ENCODE data around the gene RAD51B.

The RAD51B gene

DNA sequence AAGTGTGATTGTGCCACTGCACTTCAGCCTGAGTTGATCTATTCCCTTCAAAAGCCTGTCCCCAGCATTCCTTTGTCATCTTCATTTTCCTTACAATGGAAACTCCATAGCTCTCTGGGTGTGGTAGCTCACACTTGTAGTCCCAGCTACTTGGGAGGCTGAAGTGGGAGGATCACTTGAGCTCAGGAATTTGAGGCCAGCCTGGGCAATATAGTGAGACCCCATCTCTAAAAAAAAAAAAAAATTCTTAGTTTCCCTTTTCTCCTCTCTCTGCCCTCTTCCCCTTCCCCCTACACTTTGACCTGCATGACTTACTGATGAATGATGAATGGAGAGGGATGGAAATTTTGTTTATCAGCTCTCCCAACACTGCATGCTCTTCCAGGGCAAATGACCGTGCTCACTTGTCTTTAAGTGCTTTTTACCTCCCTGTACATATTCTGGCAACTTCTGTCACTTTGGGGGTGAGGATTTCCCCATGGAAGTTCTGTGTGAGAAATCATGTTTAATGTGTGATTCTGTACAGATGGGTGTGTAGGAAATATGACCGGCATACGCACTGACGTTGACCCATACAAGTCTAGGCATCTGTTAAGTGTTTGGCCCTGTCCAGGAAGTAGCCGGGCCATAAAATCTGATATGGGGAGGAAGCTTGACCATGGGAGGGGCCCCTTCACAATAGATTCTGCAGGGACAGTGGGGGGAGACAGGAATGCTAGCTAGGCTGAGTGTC is 907.9 kb downstream of the RAD51B start:
- no peak for DNase-seq

DNA sequence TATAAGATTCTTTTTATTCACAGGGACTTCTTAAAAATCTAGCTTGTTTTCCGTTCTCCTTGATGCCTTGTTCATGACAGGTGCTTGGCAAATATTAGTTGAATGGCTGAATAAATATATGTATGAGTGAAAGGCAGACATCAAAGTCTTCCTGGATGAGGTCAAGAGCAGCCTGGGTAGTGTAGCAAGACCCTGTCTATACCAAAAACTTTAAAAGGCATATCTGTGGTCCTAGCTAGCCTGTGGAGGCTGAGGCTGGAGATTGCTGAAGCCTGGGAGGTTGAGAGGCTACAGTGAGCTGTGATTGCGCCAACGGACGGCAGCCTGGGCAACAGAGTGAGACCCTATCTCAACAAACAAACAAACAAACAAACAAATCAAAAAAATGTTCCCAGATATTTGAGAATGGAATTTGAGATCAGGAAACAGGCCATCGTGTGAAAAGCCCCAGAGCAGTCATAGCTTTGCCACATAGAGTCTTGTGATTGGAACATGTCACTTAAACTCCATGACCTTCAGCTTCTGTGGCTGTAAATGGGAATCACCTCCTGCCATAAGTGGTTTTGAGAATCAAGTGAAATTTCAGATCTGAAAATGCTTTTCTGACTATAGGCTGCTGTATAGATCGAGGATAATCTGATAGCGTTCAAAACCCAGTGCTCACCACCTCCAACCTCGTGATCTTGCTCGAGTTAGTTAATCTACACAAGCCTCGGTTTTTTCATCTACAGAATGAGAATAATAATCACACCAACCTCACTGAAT is 908.9 kb downstream of the RAD51B start:
- no peak for DNase-seq

DNA sequence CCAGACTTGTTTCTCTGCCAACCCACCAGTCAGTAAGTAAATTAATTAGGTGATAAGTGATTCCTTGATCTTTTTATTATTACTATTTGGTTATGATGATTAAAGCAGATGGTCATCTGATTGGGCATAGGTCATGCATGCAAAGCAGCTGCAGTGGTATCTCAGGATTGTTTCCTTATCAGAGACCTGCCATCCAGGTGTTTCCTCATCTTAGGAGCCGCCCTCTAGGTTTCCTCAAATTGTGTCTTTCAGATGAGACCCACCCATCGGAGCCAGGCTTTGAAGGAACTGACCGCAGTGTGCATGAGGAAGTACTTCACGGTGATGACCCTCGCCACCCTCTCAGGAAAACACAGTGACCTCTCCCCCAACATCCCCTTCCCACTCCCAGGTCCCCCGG is 910.0 kb downstream of the RAD51B start:
- no peak for DNase-seq

DNA sequence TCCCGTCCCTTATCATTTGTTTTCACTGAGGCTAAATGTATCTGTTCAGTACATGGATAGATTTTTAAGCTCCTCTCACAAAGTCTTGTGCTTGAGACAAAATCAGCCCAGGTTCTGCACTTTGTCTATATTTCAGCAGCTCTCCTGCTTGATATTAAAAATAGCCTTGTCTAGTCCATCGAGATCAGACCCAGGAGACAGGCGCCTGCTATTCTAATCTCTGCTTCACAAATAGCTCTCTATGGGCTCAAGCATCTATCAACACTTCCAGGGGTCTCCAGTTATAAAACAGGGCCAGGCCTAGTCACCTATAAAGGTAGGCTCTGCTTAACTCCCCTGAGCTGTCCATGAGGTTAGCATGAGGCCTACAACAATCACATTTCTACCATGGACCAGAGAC is 910.8 kb downstream of the RAD51B start:
- no peak for DNase-seq

DNA sequence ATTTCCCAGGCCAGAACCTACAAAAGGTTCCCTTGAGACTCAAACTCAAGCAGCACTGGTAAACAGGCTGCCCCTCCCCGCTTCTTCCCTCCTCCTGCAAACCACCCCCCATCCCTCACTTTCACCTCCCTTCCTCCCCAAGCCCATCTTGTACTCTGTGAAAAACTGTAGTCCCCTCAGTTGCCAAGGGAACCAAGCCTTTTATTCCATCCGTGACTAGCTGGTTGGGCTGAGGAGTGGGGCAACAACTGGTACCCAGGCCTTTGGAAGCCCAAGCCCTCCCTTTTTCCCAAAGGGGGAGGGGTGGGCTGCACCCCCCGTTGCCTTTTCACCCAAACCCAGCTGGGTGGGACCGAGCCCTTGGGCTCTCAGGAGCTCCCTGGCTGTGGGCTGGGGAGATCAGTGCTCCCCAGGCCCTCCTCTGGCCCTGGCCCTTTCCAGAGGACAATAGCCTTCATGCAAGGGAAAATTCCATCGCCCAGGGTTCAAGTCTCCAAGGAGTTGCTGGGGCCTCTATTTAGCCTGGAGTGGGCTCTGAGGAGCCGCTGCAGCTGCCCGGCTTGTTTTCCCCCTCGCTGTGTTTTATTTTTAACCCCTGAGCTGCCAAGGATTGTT is 911.3 kb downstream of the RAD51B start:
- DNase-seq = no peak

DNA sequence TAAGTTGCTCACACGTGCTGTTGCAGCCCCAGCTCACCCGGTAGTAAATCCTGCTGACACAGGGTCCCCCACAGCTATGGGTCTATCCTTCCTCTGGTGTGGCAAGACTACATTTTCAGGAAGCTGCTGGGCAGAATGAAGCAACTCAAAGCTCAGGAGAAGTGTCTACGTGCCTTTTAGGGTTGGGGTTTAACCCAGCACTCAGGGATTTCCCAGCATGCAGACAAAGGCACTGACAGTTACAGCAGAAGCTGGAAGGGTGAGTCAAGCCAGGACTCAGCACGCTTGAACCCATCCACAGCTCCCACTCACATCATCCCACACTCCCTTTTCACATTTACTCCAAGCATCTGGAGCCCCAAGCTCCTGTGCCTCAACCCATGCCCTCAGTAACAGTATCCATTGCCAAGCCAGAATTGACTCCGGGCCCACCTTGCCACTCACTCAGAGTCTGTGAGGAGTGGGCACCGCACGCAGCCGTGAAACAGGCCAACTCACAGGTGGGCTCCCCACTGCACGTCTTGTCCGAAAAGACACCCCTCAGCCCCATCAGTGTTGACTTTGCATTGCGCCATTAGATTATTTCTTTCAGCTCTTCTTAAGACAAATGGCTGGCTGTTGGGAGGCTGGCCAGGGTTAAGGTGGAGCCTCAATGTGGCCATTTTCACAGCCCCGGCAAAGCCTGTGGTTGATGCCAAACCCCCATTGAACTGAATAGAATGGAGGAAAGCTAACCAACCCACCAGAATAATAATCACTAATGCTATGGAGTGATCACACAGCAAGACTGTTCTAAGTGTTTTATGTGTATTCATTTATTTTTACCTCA is 913.7 kb downstream of the RAD51B start:
- DNase-seq = no peak

DNA sequence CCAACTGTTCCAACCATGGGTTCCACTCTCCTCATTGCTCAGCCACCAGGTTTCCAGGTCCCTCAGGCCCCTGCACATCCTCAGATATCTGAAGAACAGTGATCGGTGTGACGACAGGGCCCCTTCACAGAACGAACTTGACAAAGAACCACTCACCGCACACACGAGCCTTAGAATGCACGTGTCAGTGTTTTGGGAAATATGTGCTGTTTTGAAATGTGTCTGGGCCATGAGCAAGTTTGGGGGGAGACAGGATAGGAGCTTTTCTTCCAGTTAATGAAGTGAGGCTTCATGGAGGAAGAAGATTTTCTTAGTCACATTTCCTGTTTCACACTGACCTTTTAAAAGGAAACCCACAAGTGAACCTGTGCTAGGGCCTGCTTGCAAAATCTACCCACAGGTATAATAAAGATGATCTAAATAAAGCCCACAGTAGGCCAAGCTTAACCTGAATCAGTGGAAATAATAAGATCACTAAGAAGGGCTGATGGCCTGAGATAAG is 914.7 kb downstream of the RAD51B start:
- peak; percentile 48 for DNase-seq

DNA sequence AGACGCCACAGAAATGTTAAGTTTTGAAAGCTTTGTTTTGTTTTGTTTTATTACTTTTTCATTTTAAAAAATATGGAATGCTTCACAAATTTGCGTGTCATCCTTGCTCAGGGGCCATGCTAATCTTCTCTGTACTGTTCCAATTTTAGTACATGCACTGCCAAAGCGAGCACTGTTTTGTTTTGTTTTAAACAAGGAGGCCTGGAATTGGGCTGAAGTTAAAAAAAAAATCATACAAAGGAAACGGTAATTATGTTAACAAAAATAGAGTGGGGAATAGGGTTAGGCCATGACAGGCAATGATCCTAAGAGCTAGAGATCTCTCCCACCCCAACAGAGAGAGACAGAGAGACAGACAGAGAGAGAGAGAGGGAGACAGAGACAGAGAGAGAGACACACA is 916.3 kb downstream of the RAD51B start:
- DNase-seq = no peak

DNA sequence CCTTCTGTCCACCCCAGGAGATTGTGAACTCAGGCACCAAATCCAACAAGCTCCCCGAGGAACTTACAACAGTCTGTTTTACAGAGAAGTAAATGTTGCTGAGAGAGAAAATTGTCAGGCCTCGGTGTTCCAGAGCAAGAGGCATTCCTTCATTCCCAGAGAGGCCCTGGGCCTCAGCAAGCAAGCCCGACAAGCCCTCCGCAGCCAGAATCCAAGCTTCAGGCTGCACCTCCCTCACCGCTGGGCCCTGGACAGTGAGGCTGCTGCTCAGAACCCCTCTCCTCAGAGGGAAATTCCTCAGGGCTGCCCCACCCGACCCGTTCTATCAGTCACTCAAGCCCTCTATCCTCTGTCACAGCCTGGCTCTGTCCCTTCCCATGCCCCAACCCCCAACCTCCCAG is 916.9 kb downstream of the RAD51B start:
- DNase-seq = no peak

DNA sequence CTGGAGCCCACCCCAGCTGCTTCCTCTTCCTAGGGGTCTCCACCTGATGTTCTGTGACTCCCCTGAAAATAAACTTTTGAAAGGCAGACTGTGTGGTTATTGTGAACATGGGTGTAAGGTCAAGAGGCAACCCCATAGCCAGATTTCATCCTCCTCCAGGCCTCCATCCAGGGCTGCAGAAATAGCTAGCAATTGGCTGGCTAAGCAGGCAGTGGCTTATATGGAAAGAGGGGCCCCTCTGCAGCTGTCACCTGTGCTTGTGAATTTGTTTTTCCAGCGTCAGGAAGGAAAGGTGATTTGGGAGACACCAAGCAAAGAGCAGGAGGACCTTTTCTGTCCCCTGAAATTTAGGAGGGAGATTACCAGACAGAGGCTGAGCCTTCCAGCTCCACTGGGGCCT is 917.5 kb downstream of the RAD51B start:
- DNase-seq = no peak

DNA sequence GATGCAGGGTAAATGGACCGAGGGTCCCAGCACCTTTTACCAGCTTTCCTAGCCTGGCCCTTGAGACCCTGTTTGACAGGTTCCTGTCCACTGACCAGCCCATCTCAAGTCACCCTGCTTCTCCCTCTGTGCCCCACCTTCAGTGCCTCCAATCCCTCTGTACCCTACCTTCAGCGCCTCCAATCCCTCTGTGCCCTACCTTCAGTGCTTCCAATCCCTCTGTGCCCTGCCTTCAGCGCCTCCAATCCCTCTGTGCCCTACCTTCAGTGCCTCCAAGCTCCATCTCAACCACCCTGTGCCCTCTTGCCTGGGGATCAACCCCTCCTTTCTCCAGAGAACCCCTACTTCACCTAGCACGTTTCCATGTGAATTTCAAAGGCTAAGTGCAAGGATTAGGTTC is 919.0 kb downstream of the RAD51B start:
- DNase-seq = no peak

DNA sequence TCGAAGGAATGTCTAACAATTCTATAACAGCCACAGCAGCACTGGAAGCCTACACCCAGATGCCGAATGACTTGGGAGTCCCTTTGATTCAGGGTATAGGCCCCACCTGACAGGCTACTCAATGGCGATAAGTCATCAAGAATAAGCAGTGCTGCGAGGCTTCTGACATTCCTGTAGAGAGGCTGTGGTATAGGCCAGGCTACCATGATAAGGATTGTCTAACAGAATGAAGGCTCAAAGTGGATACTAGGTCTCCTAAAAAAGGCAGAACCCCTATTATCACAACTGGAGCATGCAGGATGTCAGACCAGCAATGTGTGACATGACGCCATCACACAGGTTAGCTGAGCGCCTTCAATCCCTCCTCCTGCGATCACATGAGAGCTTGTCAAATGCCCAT is 920.1 kb downstream of the RAD51B start:
- no peak for DNase-seq

DNA sequence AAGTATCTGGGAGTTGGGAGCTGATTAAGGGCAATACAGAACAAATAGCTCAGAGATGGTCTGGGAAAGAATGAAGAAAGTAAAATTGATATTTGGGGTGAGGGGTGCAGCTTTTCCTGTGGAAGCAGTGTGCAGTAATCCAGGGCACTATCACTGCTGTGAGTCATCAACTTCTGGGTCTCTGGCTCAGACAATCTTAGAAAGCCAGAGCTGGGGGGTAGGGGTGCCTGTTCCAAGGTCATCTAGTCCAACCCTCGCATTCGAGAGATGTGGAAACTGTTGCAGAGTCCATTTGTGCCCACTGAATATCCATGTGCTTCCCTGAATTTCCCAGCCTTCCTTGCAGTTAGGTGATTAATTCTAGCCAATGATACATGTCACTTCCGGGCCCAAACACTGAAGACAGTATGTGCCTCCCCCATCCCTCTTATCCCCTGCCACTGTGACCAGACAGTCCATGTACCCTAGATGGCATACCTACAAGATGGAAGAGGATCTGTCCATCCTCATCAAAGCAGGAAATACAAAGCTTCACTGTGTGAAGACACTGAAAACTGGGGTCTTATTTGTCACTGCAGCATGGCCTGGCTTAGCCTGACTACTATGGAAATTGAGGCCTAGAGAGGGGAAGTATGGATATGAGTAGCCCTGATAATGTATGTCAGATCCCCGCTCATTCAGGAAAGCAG is 921.4 kb downstream of the RAD51B start:
- DNase-seq = no peak

DNA sequence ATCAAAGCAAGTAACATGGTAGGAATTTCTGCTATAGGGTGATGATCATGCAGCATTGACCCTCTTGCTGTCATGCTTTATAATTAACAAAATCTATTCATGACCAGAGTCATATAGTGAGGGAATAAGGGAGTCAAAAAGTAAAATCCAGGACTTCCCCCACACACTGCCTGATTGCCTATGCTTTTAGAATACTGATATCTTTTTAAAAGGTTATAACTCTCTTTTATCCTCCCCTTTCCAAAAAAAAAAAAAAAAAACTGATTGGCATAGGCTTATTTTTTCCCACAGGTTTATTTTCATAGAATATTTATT is 921.9 kb downstream of the RAD51B start:
- DNase-seq = no peak

DNA sequence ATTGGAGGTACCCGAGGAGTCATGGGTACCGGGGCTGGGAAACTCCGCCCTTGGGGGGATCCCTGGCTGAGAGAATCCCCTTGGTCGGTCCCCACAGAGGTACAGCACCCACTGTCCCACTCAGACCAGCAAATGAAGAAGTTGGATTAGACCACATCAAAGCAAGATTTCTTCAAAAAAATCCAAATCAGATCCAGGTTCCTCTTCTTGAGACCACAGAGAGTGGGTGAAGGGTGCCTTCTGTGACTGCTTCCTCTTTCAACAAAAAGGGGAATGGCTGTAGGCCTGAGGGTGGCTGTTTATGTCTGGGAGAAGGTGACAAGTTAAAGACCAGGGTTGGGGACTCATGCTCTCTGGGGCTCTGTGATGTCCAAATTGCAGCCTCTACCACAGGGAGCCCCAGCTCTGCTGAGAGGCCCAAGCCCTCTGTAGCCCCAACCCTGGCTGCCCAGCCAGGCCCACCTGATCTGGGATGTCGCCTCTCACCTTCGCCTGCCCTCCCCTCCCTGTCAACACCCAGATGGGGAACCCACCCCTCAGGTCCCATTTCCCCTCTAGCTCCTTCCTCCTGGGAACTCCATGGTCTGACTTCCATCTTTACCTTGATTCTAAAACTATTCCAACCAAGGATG is 922.4 kb downstream of the RAD51B start:
- no peak for DNase-seq

DNA sequence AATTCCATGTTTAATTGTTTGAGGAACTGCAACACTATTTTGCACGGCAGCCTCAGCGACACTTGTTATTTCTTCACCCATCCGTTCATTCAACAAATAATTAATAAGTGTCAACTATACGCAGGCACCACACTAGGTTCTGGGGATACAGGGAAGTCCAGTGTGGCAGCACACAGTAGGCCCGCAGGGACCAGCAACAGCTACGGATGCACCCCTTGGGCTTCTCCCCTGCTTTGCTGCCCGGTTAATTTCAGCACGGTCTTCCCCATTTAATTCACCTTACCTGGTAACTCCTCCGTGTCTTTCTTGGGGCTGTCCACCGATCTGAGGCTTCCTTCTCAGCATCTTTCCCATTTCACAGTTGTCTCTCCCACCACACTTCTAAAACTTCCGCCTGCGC is 925.0 kb downstream of the RAD51B start:
- DNase-seq = no peak

DNA sequence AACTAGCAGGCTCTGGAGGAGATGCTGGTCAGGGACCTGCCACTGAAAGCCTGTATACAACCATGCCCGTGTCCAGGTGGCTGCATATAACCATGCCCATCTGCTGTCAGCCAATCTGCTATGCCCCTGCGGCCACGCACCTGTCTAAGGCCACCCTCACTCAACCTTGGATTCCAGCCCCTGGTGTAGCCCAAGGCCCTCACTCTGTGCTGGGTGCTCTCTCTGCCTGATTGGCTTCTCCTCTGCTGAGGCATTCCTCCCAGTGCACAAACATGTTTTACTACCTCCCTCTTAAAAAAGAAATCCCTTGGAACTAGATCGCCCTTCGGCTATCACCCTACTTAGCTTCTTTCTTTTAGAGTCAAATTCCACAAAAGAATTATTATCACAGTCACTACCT is 927.8 kb downstream of the RAD51B start:
- DNase-seq = no peak

DNA sequence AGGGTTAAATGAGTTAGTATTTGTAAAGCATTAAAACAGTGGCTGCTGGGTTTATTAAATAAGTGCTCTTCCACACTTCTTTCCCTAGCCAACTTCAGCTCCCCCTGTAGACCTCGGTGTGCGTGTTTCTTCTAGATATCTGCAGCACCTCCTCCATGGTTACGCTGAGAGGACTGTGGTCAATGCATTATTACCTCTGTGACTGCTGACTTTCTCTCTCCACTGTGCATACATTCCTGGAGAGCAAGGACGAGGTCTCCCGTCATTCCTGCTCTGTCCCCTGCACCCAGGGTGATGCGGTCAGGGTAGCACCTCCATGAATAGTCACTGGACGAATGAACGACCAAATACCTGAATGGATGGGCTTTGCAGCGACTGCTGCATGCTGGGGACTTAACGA is 928.7 kb downstream of the RAD51B start:
- DNase-seq = no peak

DNA sequence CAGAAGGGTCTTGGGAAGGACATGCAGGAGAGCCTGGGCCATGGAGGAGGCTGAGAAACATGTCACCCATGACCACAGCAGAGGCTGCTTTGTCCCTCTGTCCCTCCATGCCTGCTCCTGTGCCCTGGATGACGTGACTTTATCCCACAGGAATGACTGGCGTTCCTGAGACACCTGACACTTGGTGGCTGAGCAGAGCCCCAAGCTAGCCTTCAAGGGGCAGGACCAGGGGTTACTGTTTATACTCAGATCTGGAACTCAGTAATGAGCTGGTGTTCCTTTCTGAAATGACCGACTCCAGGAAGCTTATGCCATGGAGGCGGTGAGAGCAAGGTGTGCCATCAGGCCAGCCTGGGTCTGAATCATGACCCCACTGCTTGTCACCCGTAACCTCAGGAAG is 929.1 kb downstream of the RAD51B start:
- DNase-seq = no peak

DNA sequence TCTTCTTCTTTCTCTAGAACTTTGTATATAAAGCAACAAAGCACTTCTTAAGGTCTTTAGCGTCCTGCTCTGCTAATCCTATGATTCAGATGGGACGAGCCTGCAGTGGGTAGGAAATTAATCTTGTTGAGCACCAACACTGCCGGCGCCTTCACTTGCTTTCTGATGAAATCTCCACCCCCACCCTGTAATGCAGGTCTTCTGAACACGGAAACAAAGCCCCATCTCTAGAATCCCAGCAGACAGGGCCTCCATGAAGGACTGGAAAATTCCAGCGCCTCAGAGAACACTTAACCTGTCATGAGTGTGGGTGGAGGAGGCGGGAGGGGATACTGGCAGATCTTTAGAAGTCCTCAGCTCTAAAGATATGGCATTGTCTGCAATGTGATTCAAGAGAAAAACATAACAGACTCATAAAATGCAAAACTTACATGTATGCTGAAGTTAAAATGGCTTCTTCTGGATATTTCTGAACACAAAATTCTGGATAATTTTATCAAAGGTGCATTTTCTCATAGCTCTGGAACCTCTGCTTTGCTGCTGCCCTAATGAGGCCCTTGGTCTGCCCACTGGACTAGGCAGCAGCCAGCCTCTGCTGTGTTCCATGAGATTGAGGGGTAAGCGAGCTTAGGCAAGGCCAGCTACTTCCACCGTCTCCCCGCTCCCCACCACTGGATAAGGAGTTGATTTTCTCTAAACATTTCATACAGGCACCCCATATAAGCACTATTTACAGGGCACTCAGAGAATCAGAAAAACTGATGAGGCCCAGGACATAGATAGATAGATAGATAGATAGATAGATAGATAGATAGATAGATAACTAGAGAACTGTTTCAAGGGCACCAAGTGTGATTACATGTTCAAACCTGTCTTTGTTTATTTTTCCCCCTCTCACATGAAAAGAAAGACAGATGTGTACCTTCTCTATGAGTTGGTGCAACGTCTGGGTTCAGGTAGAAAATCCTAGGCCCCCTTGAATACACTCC is 930.2 kb downstream of the RAD51B start:
- DNase-seq = no peak
